Neuronal stem cell (in vitro differentiated cells): ENCODE results near the gene COL13A1.
A peak's percentile ranks its signal among the peaks of the same experiment; 100 is the strongest.

Experiments used
- DNase-seq: peaks from one replicate; pipeline ENCODE4 v3.0.0-alpha.2; 2013; ENCODE audit warnings: low spot score
- H2AFZ ChIP-seq: one replicate; pipeline ENCODE4 v1.6.1; 2013; ENCODE audit warnings: mild to moderate bottlenecking, low read length, inconsistent platforms
- H2AK5ac ChIP-seq: 2 replicates; pipeline ENCODE4 v1.6.1; 2013; ENCODE audit warnings: low read depth, mild to moderate bottlenecking, inconsistent platforms, low read length, moderate library complexity, mixed read lengths
- H2BK120ac ChIP-seq: 2 replicates; pipeline ENCODE4 v1.6.1; 2013; ENCODE audit warnings: low read depth, mild to moderate bottlenecking, inconsistent platforms, low read length, moderate library complexity, mixed read lengths
- H2BK12ac ChIP-seq: one replicate; pipeline ENCODE4 v1.6.1; 2013; ENCODE audit warnings: low read length, inconsistent platforms
- H2BK15ac ChIP-seq: 2 replicates; pipeline ENCODE4 v1.6.1; 2013; ENCODE audit warnings: mild to moderate bottlenecking, low read length, inconsistent platforms, mixed read lengths
- H2BK5ac ChIP-seq: one replicate; pipeline ENCODE4 v1.6.1; 2013; ENCODE audit warnings: inconsistent platforms, mild to moderate bottlenecking, low read length, moderate library complexity
- H3K14ac ChIP-seq: one replicate; pipeline ENCODE4 v1.6.1; 2013; ENCODE audit warnings: low read length, inconsistent platforms
- H3K18ac ChIP-seq: 2 replicates; pipeline ENCODE4 v1.6.1; 2013; ENCODE audit warnings: low read length, inconsistent platforms
- H3K23ac ChIP-seq: 2 replicates; pipeline ENCODE4 v1.6.1; 2013; ENCODE audit warnings: low read depth, mild to moderate bottlenecking, mixed read lengths, low read length, inconsistent platforms; ENCODE audit not compliant: poor library complexity
- H3K27ac ChIP-seq: replicated peaks from 3 replicates; pipeline ENCODE4 v1.5.1; 2013; ENCODE audit warnings: low read length, inconsistent platforms
- H3K27me3 ChIP-seq, 3 experiments: 2 replicates each; pipeline ENCODE4 v1.6.1; 2013; ENCODE audit warnings: low read length in 3 of 3, mild to moderate bottlenecking in 2 of 3, inconsistent platforms in 1 of 3, low read depth in 1 of 3, mixed read lengths in 1 of 3, moderate library complexity in 1 of 3; ENCODE audit not compliant: control insufficient read depth in 3 of 3, insufficient read depth in 3 of 3
- H3K36me3 ChIP-seq, 2 donors: replicated peaks in 1 of 2; 2 replicates each; pipeline ENCODE4 v1.6.1; 2013; ENCODE audit warnings: low read length in 2 of 2; ENCODE audit not compliant: control insufficient read depth in 2 of 2, insufficient read depth in 2 of 2
- H3K4ac ChIP-seq: 2 replicates; pipeline ENCODE4 v1.6.1; 2013; ENCODE audit warnings: inconsistent platforms, mild to moderate bottlenecking, low read length, moderate library complexity
- H3K4me1 ChIP-seq, 2 donors: 1 replicate in 1 of 2; 2 replicates in 1 of 2; pipeline ENCODE4 v1.6.1; 2013; ENCODE audit warnings: low read length in 2 of 2, low read depth in 1 of 2; ENCODE audit not compliant: control insufficient read depth in 2 of 2, insufficient read depth in 1 of 2
- H3K4me2 ChIP-seq: one replicate; pipeline ENCODE4 v1.6.1; 2013; ENCODE audit warnings: mild to moderate bottlenecking, low read length, inconsistent platforms; ENCODE audit not compliant: insufficient read depth, poor library complexity, severe bottlenecking
- H3K4me3 ChIP-seq, 2 donors: 2 replicates each; pipeline ENCODE4 v1.5.1; 2013; ENCODE audit warnings: low read length in 2 of 2, mild to moderate bottlenecking in 2 of 2, inconsistent platforms in 1 of 2, moderate library complexity in 1 of 2
- H3K79me1 ChIP-seq: one replicate; pipeline ENCODE4 v1.6.1; 2013; ENCODE audit warnings: low read depth, mild to moderate bottlenecking, inconsistent platforms, low read length, moderate library complexity
- H3K9ac ChIP-seq: one replicate; pipeline ENCODE4 v1.6.1; 2013; ENCODE audit warnings: mild to moderate bottlenecking, low read depth, low read length, inconsistent platforms; ENCODE audit not compliant: poor library complexity
- H3K9me3 ChIP-seq, 2 donors: replicated peaks in 1 of 2; 2 replicates each; pipeline versions ENCODE3 to v1.6.1; 2013; ENCODE audit warnings: low read length in 2 of 2, mild to moderate bottlenecking in 2 of 2, inconsistent platforms in 1 of 2, low read depth in 1 of 2, mixed read lengths in 1 of 2, moderate library complexity in 1 of 2; ENCODE audit not compliant: control insufficient read depth in 2 of 2, insufficient read depth in 1 of 2
- H4K8ac ChIP-seq: one replicate; pipeline ENCODE4 v1.6.1; 2013; ENCODE audit warnings: low read depth, mild to moderate bottlenecking, inconsistent platforms, low read length, moderate library complexity
- H4K91ac ChIP-seq: one replicate; pipeline ENCODE4 v1.6.1; 2013; ENCODE audit warnings: low read length, low read depth, mild to moderate bottlenecking, inconsistent platforms; ENCODE audit not compliant: poor library complexity
- WGBS, 2 donors: extraction: QIAGEN DNeasy Blood & Tissue Kit; methylation state at CpG; one replicate each; pipeline ENCODE4 v1.1.7; 2013; ENCODE audit warnings: missing lambda C conversion rate in 2 of 2, mixed read lengths in 1 of 2; ENCODE audit not compliant: insufficient read length in 2 of 2, insufficient replicate concordance in 1 of 2; ENCODE audit errors: extremely low coverage in 2 of 2; 5-methylcytosine and 5-hydroxymethylcytosine counted together

COL13A1 gene

GRCh38 chr10:69795242-69795934, 6.3 kb upstream of the COL13A1 start:
- Histone ChIP-seq H4K91ac (no peak overlapping the region), H3K79me1 (no peaks in the 10 kb centered on the region), H3K27me3 (peaks cover 0 to 38% (median 0%) of the 10 kb centered on the region in 3 experiments), H3K14ac (no peak overlapping the region), H3K4ac (no peak overlapping the region), H2AK5ac (no peak overlapping the region), H4K8ac (no peak overlapping the region), H3K4me1 (no peaks in the 10 kb centered on the region), H3K18ac (no peak overlapping the region), H3K4me3 (no peak overlapping the region), H2BK120ac (no peak overlapping the region), H2BK12ac (no peak overlapping the region), H3K4me2 (no peak overlapping the region), H3K9ac (no peak overlapping the region), H3K36me3 (no peaks in the 10 kb centered on the region), H2AFZ (no peak overlapping the region), H2BK15ac (no peak overlapping the region), H3K27ac (no peak overlapping the region), H2BK5ac (no peak overlapping the region), H3K23ac (no peak overlapping the region), H3K9me3 (peaks cover 0 to 9% of the 10 kb centered on the region in 2 donors)
- WGBS, 2 donors = no CpG with 5 or more reads among the region's 1 CpG
- no peak for DNase-seq

GRCh38 chr10:69797959-69798358, 3.7 kb upstream of the COL13A1 start:
- H2BK12ac ChIP-seq = no peak overlapping the region
- no peak for DNase-seq
- H2AFZ ChIP-seq = no peak overlapping the region
- H3K14ac ChIP-seq = no peak overlapping the region
- H3K79me1 ChIP-seq = no peaks in the 10 kb centered on the region
- no CpG with 5 or more reads among the region's 7 CpGs for WGBS, 2 donors
- H3K4me2 ChIP-seq = no peak overlapping the region
- no peak overlapping the region for H3K4me3 ChIP-seq
- H2BK5ac ChIP-seq = no peak overlapping the region
- no peak overlapping the region for H3K27ac ChIP-seq
- H3K9ac ChIP-seq = no peak overlapping the region
- no peak overlapping the region for H3K4ac ChIP-seq
- no peak overlapping the region for H2BK15ac ChIP-seq
- H3K36me3 ChIP-seq = no peaks in the 10 kb centered on the region
- H4K8ac ChIP-seq = no peak overlapping the region
- H2AK5ac ChIP-seq = no peak overlapping the region
- peaks cover 0 to 6% of the 10 kb centered on the region in 2 donors for H3K9me3 ChIP-seq
- no peak overlapping the region for H4K91ac ChIP-seq
- H3K23ac ChIP-seq = no peak overlapping the region
- H3K4me1 ChIP-seq = peaks cover 4 to 17% of the 10 kb centered on the region in 2 donors
- no peak overlapping the region for H2BK120ac ChIP-seq
- H3K18ac ChIP-seq = no peak overlapping the region
- H3K27me3 ChIP-seq = peaks cover 0 to 64% (median 8%) of the 10 kb centered on the region in 3 experiments

GRCh38 chr10:69800109-69800508, 1.6 kb upstream of the COL13A1 start:
- H4K8ac ChIP-seq = no peak overlapping the region
- no peak overlapping the region for H4K91ac ChIP-seq
- no peak overlapping the region for H2BK5ac ChIP-seq
- peaks cover 0 to 79% (median 16%) of the 10 kb centered on the region in 3 experiments for H3K27me3 ChIP-seq
- WGBS, 2 donors = no CpG with 5 or more reads among the region's 3 CpGs
- no peak overlapping the region for H2BK15ac ChIP-seq
- H3K4me1 ChIP-seq = peaks cover 4 to 20% of the 10 kb centered on the region in 2 donors
- H3K9ac ChIP-seq = no peak overlapping the region
- no peak overlapping the region for H2AFZ ChIP-seq
- H3K23ac ChIP-seq = no peak overlapping the region
- H2AK5ac ChIP-seq = no peak overlapping the region
- no peak overlapping the region for H2BK120ac ChIP-seq
- peaks cover 0 to 6% of the 10 kb centered on the region in 2 donors for H3K9me3 ChIP-seq
- H3K14ac ChIP-seq = no peak overlapping the region
- no peak overlapping the region for H3K4ac ChIP-seq
- no peak overlapping the region for H3K4me3 ChIP-seq
- H2BK12ac ChIP-seq = no peak overlapping the region
- H3K18ac ChIP-seq = no peak overlapping the region
- H3K36me3 ChIP-seq = no peaks in the 10 kb centered on the region
- H3K27ac ChIP-seq = no peak overlapping the region
- H3K4me2 ChIP-seq = no peak overlapping the region
- no peaks in the 10 kb centered on the region for H3K79me1 ChIP-seq
- DNase-seq = peak; percentile 67

GRCh38 chr10:69800665-69801064, 1.0 kb upstream of the COL13A1 start:
- Histone ChIP-seq H3K4me1 (peaks cover 4 to 20% of the 10 kb centered on the region in 2 donors), H3K27me3 (peaks cover 0 to 79% (median 16%) of the 10 kb centered on the region in 3 experiments), H3K4me2 (no peak overlapping the region), H2BK15ac (no peak overlapping the region), H3K9me3 (peaks cover 0 to 4% of the 10 kb centered on the region in 2 donors), H3K18ac (no peak overlapping the region), H3K4me3 (no peak overlapping the region), H2AFZ (no peak overlapping the region), H2BK5ac (no peak overlapping the region), H2BK12ac (no peak overlapping the region), H2AK5ac (no peak overlapping the region), H3K9ac (no peak overlapping the region), H4K91ac (no peak overlapping the region), H3K36me3 (no peaks in the 10 kb centered on the region), H4K8ac (no peak overlapping the region), H3K79me1 (no peaks in the 10 kb centered on the region), H3K23ac (no peak overlapping the region), H2BK120ac (no peak overlapping the region), H3K4ac (no peak overlapping the region), H3K27ac (no peak overlapping the region), H3K14ac (no peak overlapping the region)
- no peak for DNase-seq
- WGBS, 2 donors = no CpG with 5 or more reads among the region's 2 CpGs
